ENCODE results near the gene CEP83.
"Not testable (repeated sequence)": the region's sequence is repeated elsewhere in the genome, so short reads cannot be mapped to it uniquely, and the experiment has no call there.

Gene CEP83

GRCh38 chr12:94469522-94469921, 9.9 kb upstream of the CEP83 start:
- peaks cover 9% of the 10 kb centered on the region for H3K4me1 ChIP-seq (ENCODE audit: low read length)

GRCh38 chr12:94460616-94460959, 921 bp upstream of the CEP83 start:
- H2AFZ ChIP-seq (ENCODE audit: low read depth, low read length), result peak overlapping the region; percentile 44
- H3K79me2 ChIP-seq (ENCODE audit: low read length), result peaks cover 31% of the 10 kb centered on the region
- no peaks in the 10 kb centered on the region for H4K20me1 ChIP-seq (ENCODE audit: insufficient read depth, low read length)
- H3K4me2 ChIP-seq (ENCODE audit: low read length), result peak overlapping the region; percentile 91
- no peak overlapping the region for H3K27ac ChIP-seq (ENCODE audit: low read length)
- H3K9me3 ChIP-seq (ENCODE audit: insufficient read depth, low read length), result no peaks in the 10 kb centered on the region
- H3K36me3 ChIP-seq (replicated peaks; ENCODE audit: low read depth, low read length), result peaks cover 8% of the 10 kb centered on the region
- TF ChIP-seq EZH2phosphoT487 (IDR thresholded peaks at IDR 0.05; ENCODE audit: low read depth) (no peak), CTCF (IDR thresholded peaks at IDR 0.05; ENCODE audit: low read depth, low read length) (no peak)
- no peaks in the 10 kb centered on the region for H3K27me3 ChIP-seq (ENCODE audit: low read depth, low read length)
- peaks cover 10% of the 10 kb centered on the region for H3K4me1 ChIP-seq (ENCODE audit: low read length)
- H3K4me3 ChIP-seq (ENCODE audit: low read length), result peak overlapping the region; percentile 91
- peak overlapping the region; percentile 94 for H3K9ac ChIP-seq (ENCODE audit: low read length)

More at GRCh38 chr12:94469522-94469921, 9.9 kb upstream of the CEP83 start:
- TF ChIP-seq CTCF (IDR thresholded peaks at IDR 0.05; ENCODE audit: low read depth, low read length) (no peak), EZH2phosphoT487 (IDR thresholded peaks at IDR 0.05; ENCODE audit: low read depth) (no peak)
- Histone ChIP-seq H3K79me2 (ENCODE audit: low read length) (no peaks in the 10 kb centered on the region), H4K20me1 (ENCODE audit: insufficient read depth, low read length) (no peaks in the 10 kb centered on the region), H3K36me3 (replicated peaks; ENCODE audit: low read depth, low read length) (no peaks in the 10 kb centered on the region), H3K27me3 (ENCODE audit: low read depth, low read length) (no peaks in the 10 kb centered on the region), H3K27ac (ENCODE audit: low read length) (no peak overlapping the region), H3K9me3 (ENCODE audit: insufficient read depth, low read length) (no peaks in the 10 kb centered on the region), H3K4me2 (ENCODE audit: low read length) (no peak overlapping the region), H2AFZ (ENCODE audit: low read depth, low read length) (no peak overlapping the region), H3K4me3 (ENCODE audit: low read length) (no peak overlapping the region), H3K9ac (ENCODE audit: low read length) (no peak overlapping the region)

GRCh38 chr12:94458877-94459727, 565 bp downstream of the CEP83 start:
- Histone ChIP-seq H3K4me2 (ENCODE audit: low read length) (peak overlapping the region; percentile 83), H3K9ac (ENCODE audit: low read length) (peak overlapping the region; percentile 94), H3K79me2 (ENCODE audit: low read length) (peaks cover 37% of the 10 kb centered on the region), H3K4me1 (ENCODE audit: low read length) (peaks cover 10% of the 10 kb centered on the region), H4K20me1 (ENCODE audit: insufficient read depth, low read length) (no peaks in the 10 kb centered on the region), H2AFZ (ENCODE audit: low read depth, low read length) (peak overlapping the region; percentile 88), H3K36me3 (replicated peaks; ENCODE audit: low read depth, low read length) (peaks cover 18% of the 10 kb centered on the region), H3K27me3 (ENCODE audit: low read depth, low read length) (no peaks in the 10 kb centered on the region), H3K27ac (ENCODE audit: low read length) (peak overlapping the region; percentile 49), H3K9me3 (ENCODE audit: insufficient read depth, low read length) (no peaks in the 10 kb centered on the region), H3K4me3 (ENCODE audit: low read length) (peak overlapping the region; percentile 91)
- no peak for TF ChIP-seq CTCF (IDR thresholded peaks at IDR 0.05; ENCODE audit: low read depth, low read length)
- no peak for TF ChIP-seq EZH2phosphoT487 (IDR thresholded peaks at IDR 0.05; ENCODE audit: low read depth)

- Histone ChIP-seq H3K4me2 (ENCODE audit: low read length) (no peak overlapping the region), H3K79me2 (ENCODE audit: low read length) (peaks cover 46% of the 10 kb centered on the region), H2AFZ (ENCODE audit: low read depth, low read length) (no peak overlapping the region), H3K36me3 (replicated peaks; ENCODE audit: low read depth, low read length) (peaks cover 30% of the 10 kb centered on the region), H3K27ac (ENCODE audit: low read length) (no peak overlapping the region), H4K20me1 (ENCODE audit: insufficient read depth, low read length) (no peaks in the 10 kb centered on the region), H3K9me3 (ENCODE audit: insufficient read depth, low read length) (no peaks in the 10 kb centered on the region), H3K9ac (ENCODE audit: low read length) (no peak overlapping the region), H3K27me3 (ENCODE audit: low read depth, low read length) (no peaks in the 10 kb centered on the region), H3K4me3 (ENCODE audit: low read length) (no peak overlapping the region), H3K4me1 (ENCODE audit: low read length) (peaks cover 10% of the 10 kb centered on the region)
- no peak for TF ChIP-seq CTCF (IDR thresholded peaks at IDR 0.05; ENCODE audit: low read depth, low read length)
- TF ChIP-seq EZH2phosphoT487 (IDR thresholded peaks at IDR 0.05; ENCODE audit: low read depth), result no peak
Measured at GRCh38 chr12:94457311-94457710, 2.4 kb downstream of the CEP83 start.

- Histone ChIP-seq H3K36me3 (replicated peaks; ENCODE audit: low read depth, low read length) (peaks cover 50% of the 10 kb centered on the region), H3K79me2 (ENCODE audit: low read length) (peaks cover 72% of the 10 kb centered on the region)
- H3K9ac ChIP-seq (ENCODE audit: low read length); H3K4me2 ChIP-seq (ENCODE audit: low read length); H3K9me3 ChIP-seq (ENCODE audit: insufficient read depth, low read length); H3K4me1 ChIP-seq (ENCODE audit: low read length); H3K27ac ChIP-seq (ENCODE audit: low read length); H2AFZ ChIP-seq (ENCODE audit: low read depth, low read length); H3K4me3 ChIP-seq (ENCODE audit: low read length); H3K27me3 ChIP-seq (ENCODE audit: low read depth, low read length); H4K20me1 ChIP-seq (ENCODE audit: insufficient read depth, low read length): not testable (repeated sequence)
Measured at GRCh38 chr12:94454318-94454717, 5.3 kb downstream of the CEP83 start.
